ENCODE data around the gene SLC12A9. TPM values are rescaled to one million over a fixed set of nuclear protein-coding genes. Genes with fewer than 3 reads are reported as not detected.
"Not testable (repeated sequence)": the region's sequence is repeated elsewhere in the genome, so short reads cannot be mapped to it uniquely, and the experiment has no call there.

SLC12A9 gene
- total RNA-seq, 1 donor = 14.3 TPM

- TF ChIP-seq, protein P1, sequence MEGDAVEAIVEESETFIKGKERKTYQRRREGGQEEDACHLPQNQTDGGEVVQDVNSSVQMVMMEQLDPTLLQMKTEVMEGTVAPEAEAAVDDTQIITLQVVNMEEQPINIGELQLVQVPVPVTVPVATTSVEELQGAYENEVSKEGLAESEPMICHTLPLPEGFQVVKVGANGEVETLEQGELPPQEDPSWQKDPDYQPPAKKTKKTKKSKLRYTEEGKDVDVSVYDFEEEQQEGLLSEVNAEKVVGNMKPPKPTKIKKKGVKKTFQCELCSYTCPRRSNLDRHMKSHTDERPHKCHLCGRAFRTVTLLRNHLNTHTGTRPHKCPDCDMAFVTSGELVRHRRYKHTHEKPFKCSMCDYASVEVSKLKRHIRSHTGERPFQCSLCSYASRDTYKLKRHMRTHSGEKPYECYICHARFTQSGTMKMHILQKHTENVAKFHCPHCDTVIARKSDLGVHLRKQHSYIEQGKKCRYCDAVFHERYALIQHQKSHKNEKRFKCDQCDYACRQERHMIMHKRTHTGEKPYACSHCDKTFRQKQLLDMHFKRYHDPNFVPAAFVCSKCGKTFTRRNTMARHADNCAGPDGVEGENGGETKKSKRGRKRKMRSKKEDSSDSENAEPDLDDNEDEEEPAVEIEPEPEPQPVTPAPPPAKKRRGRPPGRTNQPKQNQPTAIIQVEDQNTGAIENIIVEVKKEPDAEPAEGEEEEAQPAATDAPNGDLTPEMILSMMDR (IDR thresholded peaks at IDR 0.05; ENCODE audit: insufficient read depth, low read length) = no peak
- H3K4me3 ChIP-seq (ENCODE audit: low read depth, low read length) = no peak overlapping the region
- no peak for DNase-seq (ENCODE audit: low read depth)
Observed at GRCh38 chr7:100908512-100908911, 56.0 kb downstream of the SLC12A9 start.

DNA sequence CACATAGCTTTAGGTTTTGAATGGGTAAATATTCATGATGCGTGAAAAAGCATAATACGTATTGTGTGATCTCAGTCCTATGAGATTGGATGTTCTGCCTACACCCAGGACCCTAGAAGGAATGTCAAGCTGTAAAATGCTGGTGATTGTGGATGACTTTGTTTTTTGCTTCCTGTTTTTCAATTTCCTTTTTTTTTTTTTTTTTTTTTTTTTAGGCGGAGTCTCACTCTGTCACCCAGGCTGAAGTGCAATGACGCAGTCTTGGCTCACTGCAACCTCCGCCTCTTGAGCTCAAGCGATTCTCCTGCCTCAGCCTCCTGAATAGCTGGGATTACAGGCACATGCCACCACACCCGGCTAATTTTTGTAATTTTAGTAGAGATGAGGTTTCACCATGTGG, 57.9 kb downstream of the SLC12A9 start:
- H3K4me3 ChIP-seq (ENCODE audit: low read depth, low read length); DNase-seq (ENCODE audit: low read depth): not testable (repeated sequence)

DNA sequence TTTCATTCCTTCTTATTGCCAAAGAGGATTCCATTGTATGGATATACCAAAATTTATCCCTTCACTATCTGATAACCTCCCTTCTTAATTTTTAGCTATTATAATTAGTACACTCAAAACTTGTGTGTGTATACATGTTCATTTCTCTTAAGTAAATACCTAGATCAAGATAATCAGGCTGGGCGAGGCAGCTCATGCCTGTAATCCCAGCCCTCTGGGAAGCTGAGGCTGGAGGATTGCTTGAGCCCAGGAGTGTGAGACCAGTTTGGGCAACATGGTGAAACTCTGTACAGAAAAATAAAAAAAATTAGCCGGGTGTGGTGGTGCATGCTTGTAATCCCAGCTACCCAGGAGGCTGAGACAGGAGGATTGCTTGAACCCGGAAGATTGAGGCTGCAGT, 59.0 kb downstream of the SLC12A9 start:
- no peak for DNase-seq (ENCODE audit: low read depth)
- no peak overlapping the region for H3K4me3 ChIP-seq (ENCODE audit: low read depth, low read length)
- TF ChIP-seq, protein P1 (IDR thresholded peaks at IDR 0.05; ENCODE audit: insufficient read depth, low read length) = no peak

DNA sequence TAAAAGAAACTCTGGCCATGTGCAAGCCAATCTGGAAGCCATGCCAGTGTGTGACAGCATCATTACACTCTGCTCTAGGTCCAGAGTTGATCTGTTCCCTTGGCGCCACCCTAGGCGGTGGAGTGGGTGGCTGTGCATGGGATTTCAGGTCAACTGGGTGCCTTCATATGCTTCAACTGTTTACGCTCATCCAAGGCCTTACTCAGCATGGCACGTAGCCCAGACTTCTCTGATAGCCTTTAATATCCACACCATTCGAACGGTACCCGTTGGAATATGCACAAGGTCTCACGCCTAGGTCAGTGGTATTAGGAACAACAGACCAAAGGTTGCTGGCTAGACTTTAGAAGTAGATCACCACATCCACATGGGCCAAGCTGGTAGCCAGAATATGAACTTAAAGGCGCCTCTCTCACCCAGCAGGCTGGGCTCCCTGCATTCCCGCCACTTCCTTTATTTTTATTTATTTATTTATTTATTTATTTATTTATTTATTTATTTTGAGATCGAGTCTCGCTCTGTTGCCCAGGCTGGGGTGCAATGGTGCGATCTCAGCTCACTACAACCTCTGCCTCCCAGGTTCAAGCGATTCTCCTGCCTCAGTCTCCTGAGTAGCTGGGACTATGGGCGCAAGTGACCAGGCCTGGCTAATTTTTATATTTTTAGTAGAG, 61.8 kb downstream of the SLC12A9 start:
- no peak for DNase-seq (ENCODE audit: low read depth)
- TF ChIP-seq, protein P1 (IDR thresholded peaks at IDR 0.05; ENCODE audit: insufficient read depth, low read length) = no peak
- H3K4me3 ChIP-seq (ENCODE audit: low read depth, low read length) = no peak overlapping the region

DNA sequence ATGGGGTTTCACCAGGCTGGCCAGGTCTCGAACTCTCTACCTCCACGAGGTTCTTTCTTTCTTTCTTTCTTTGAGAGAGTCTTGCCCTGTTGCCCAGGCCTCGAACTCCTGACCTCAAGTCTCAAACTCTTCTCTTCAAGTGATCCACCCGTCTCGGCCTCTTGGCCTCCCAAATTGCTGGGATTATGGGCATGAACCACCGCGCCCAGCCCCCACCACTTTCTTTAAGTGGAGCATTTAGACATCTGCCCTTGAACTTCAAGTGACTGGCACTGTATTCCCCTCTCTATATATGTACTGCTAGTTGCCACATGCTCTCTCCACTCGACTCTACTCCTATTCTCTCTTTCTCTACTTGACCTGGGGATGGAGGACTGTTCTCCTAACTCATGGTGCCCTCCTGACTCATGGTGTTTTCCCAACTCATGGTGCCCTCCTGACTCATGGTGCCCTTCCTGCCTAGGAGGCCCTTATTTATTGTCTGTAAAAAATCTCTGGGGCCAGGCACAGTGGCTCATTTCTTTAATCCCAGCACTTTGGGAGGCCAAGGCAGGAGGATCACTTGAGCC, 62.5 kb downstream of the SLC12A9 start:
- TF ChIP-seq, protein P1 (IDR thresholded peaks at IDR 0.05; ENCODE audit: insufficient read depth, low read length) = no peak
- DNase-seq (ENCODE audit: low read depth) = no peak
- no peak overlapping the region for H3K4me3 ChIP-seq (ENCODE audit: low read depth, low read length)

Small RNA genes lying within 50 kb of the gene (small RNA-seq; reads per million reads assigned to genes)
- not detected for gene RN7SL549P
- gene RN7SL750P = not detected

Other genes with a start within 250 kb of the SLC12A9 start
- 1.8 and 11.4 TPM in 2 replicates for gene MOSPD3, start 240.2 kb upstream of the SLC12A9 start, total RNA-seq (ENCODE audit: low replicate concordance)
- 0.08 and 1.2 TPM in 2 replicates for gene TFR2, start 211.2 kb upstream of the SLC12A9 start, total RNA-seq (ENCODE audit: low replicate concordance)
- not detected in 2 replicates for gene ACTL6B, start 196.3 kb upstream of the SLC12A9 start, total RNA-seq (ENCODE audit: low replicate concordance)
- gene GNB2, start 179.0 kb upstream of the SLC12A9 start, total RNA-seq (ENCODE audit: low replicate concordance) = 38.5 and 89.1 TPM in 2 replicates
- gene GIGYF1, start 158.5 kb upstream of the SLC12A9 start, total RNA-seq (ENCODE audit: low replicate concordance) = 20.7 and 39.1 TPM in 2 replicates
- gene POP7, start 146.6 kb upstream of the SLC12A9 start, total RNA-seq (ENCODE audit: low replicate concordance) = 17.8 and 32.4 TPM in 2 replicates
- gene EPO, start 132.2 kb upstream of the SLC12A9 start, total RNA-seq (ENCODE audit: low replicate concordance) = not detected in 2 replicates
- not detected in 2 replicates for gene ZAN, start 119.1 kb upstream of the SLC12A9 start, total RNA-seq (ENCODE audit: low replicate concordance)
- gene EPHB4, start 25.2 kb upstream of the SLC12A9 start, total RNA-seq (ENCODE audit: low replicate concordance) = 24.9 and 37.9 TPM in 2 replicates
- 71.4 and 81.3 TPM in 2 replicates for gene TRIP6, start 14.7 kb downstream of the SLC12A9 start, total RNA-seq (ENCODE audit: low replicate concordance)
- 25.3 and 41.2 TPM in 2 replicates for gene SRRT, start 22.4 kb downstream of the SLC12A9 start, total RNA-seq (ENCODE audit: low replicate concordance)
- 2.2 and 3.3 TPM in 2 replicates for gene UFSP1, start 37.0 kb downstream of the SLC12A9 start, total RNA-seq (ENCODE audit: low replicate concordance)
- gene ACHE, start 43.2 kb downstream of the SLC12A9 start, total RNA-seq (ENCODE audit: low replicate concordance) = 0.16 TPM in 1 of 2 replicates, not detected in the other
- 0.16 TPM in 1 of 2 replicates, not detected in the other for gene MUC3A, start 96.8 kb downstream of the SLC12A9 start, total RNA-seq (ENCODE audit: low replicate concordance)
- not detected in 2 replicates for gene MUC12, start 116.9 kb downstream of the SLC12A9 start, total RNA-seq (ENCODE audit: low replicate concordance)
- gene MUC17, start 167.4 kb downstream of the SLC12A9 start, total RNA-seq (ENCODE audit: low replicate concordance) = not detected in 2 replicates
- gene TRIM56, start 232.8 kb downstream of the SLC12A9 start, total RNA-seq (ENCODE audit: low replicate concordance) = 10.0 and 17.2 TPM in 2 replicates

All from fibroblast of the aortic adventitia (primary cell).